H9 (cell line): ENCODE data around the gene SETBP1. TPM values are rescaled to one million over a fixed set of nuclear protein-coding genes. Genes with fewer than 3 reads are reported as not detected.

Experiments used
- DNase-seq: peaks from one replicate; pipeline ENCODE4 v3.0.0-alpha.2; 2017
- H2AFZ ChIP-seq: one replicate; pipeline ENCODE4 v1.6.1; 2013; ENCODE audit warnings: mild to moderate bottlenecking, low read length, control low read depth, moderate library complexity
- H2AK5ac ChIP-seq: 2 replicates; pipeline ENCODE4 v1.6.1; 2013; ENCODE audit warnings: low read length, control low read depth, mixed read lengths; ENCODE audit not compliant: insufficient read length
- H2BK120ac ChIP-seq: one replicate; pipeline ENCODE4 v1.6.1; 2013; ENCODE audit warnings: low read depth, mild to moderate bottlenecking, low read length, control low read depth, inconsistent platforms; ENCODE audit not compliant: poor library complexity, severe bottlenecking
- H2BK12ac ChIP-seq: 2 replicates; pipeline ENCODE4 v1.6.1; 2013; ENCODE audit warnings: low read length, control low read depth, mixed read lengths, low read depth; ENCODE audit not compliant: insufficient read length
- H2BK15ac ChIP-seq: 2 replicates; pipeline ENCODE4 v1.6.1; 2013; ENCODE audit warnings: low read depth, low read length, control low read depth
- H2BK20ac ChIP-seq: one replicate; pipeline ENCODE4 v1.6.1; 2013; ENCODE audit warnings: low read depth, mild to moderate bottlenecking, low read length, control low read depth, inconsistent platforms; ENCODE audit not compliant: poor library complexity, severe bottlenecking
- H2BK5ac ChIP-seq: 2 replicates; pipeline ENCODE4 v1.6.1; 2013; ENCODE audit warnings: low read length, control low read depth, mixed read lengths; ENCODE audit not compliant: insufficient read length
- H3K14ac ChIP-seq: 2 replicates; pipeline ENCODE4 v1.6.1; 2013; ENCODE audit warnings: low read length, control low read depth; ENCODE audit not compliant: insufficient read depth
- H3K18ac ChIP-seq: 2 replicates; pipeline ENCODE4 v1.6.1; 2013; ENCODE audit warnings: low read depth, mild to moderate bottlenecking, mixed read lengths, low read length, control low read depth; ENCODE audit not compliant: insufficient read length
- H3K23ac ChIP-seq: 2 replicates; pipeline ENCODE4 v1.6.1; 2013; ENCODE audit warnings: low read length, control low read depth, mixed read lengths, low read depth; ENCODE audit not compliant: insufficient read length
- H3K23me2 ChIP-seq: 2 replicates; pipeline ENCODE4 v1.6.1; 2013; ENCODE audit warnings: low read depth, mild to moderate bottlenecking, mixed read lengths, low read length, control low read depth; ENCODE audit not compliant: insufficient read length, poor library complexity, severe bottlenecking
- H3K27ac ChIP-seq: 2 replicates; pipeline ENCODE4 v1.5.1; 2013; ENCODE audit warnings: low read length, control low read depth, mixed read lengths, low read depth; ENCODE audit not compliant: insufficient read length
- H3K27me3 ChIP-seq: 2 replicates; pipeline ENCODE4 v1.6.1; 2013; ENCODE audit warnings: low read length, control low read depth, inconsistent platforms; ENCODE audit not compliant: insufficient read depth
- H3K4ac ChIP-seq: 2 replicates; pipeline ENCODE4 v1.6.1; 2013; ENCODE audit warnings: low read depth, mild to moderate bottlenecking, control low read depth, inconsistent platforms, low read length, moderate library complexity
- H3K4me1 ChIP-seq: 2 replicates; pipeline ENCODE4 v1.6.1; 2013; ENCODE audit warnings: low read length, control low read depth, inconsistent platforms; ENCODE audit not compliant: insufficient read depth
- H3K4me2 ChIP-seq: 2 replicates; pipeline ENCODE4 v1.6.1; 2013; ENCODE audit warnings: low read length, control low read depth, mixed read lengths; ENCODE audit not compliant: insufficient read length, insufficient read depth
- H3K56ac ChIP-seq: 2 replicates; pipeline ENCODE4 v1.6.1; 2013; ENCODE audit warnings: low read depth, mild to moderate bottlenecking, mixed read lengths, low read length, control low read depth; ENCODE audit not compliant: insufficient read length
- H3K79me1 ChIP-seq: 2 replicates; pipeline ENCODE4 v1.6.1; 2013; ENCODE audit warnings: low read depth, mild to moderate bottlenecking, moderate library complexity, low read length, control low read depth, inconsistent platforms; ENCODE audit not compliant: insufficient read depth, poor library complexity, severe bottlenecking
- H3K79me2 ChIP-seq: 2 replicates; pipeline ENCODE4 v1.6.1; 2013; ENCODE audit warnings: low read length, control low read depth, inconsistent platforms; ENCODE audit not compliant: insufficient read depth
- H3K9ac ChIP-seq: 2 replicates; pipeline ENCODE4 v1.6.1; 2013; ENCODE audit warnings: low read length, control low read depth, mixed read lengths; ENCODE audit not compliant: insufficient read length; ENCODE audit errors: extremely low read depth
- H3K9me3 ChIP-seq: one replicate; pipeline ENCODE4 v1.6.1; 2013; ENCODE audit warnings: low read depth, low read length, inconsistent platforms; ENCODE audit not compliant: control insufficient read depth
- H3T11ph ChIP-seq: one replicate; pipeline ENCODE4 v1.6.1; 2013; ENCODE audit warnings: mild to moderate bottlenecking, low read length, control low read depth, inconsistent platforms
- H4K20me1 ChIP-seq: one replicate; pipeline ENCODE4 v1.6.1; 2013; ENCODE audit not compliant: control insufficient read depth, insufficient read length, insufficient read depth
- H4K5ac ChIP-seq: 2 replicates; pipeline ENCODE4 v1.6.1; 2013; ENCODE audit warnings: low read depth, mild to moderate bottlenecking, mixed read lengths, low read length, control low read depth; ENCODE audit not compliant: insufficient read length
- H4K8ac ChIP-seq: replicated peaks from 2 replicates; pipeline ENCODE4 v1.6.1; 2013; ENCODE audit warnings: low read length, control low read depth, mixed read lengths, low read depth; ENCODE audit not compliant: insufficient read length
- H4K91ac ChIP-seq: 2 replicates; pipeline ENCODE4 v1.6.1; 2013; ENCODE audit warnings: low read depth, mild to moderate bottlenecking, moderate library complexity, mixed read lengths, low read length, control low read depth; ENCODE audit not compliant: insufficient read length
- H3K27ac Mint-ChIP-seq, 3 experiments: 2 replicates in 2 of 3; 3 replicates in 1 of 3; pipeline ENCODE4 v1.8.0; 2020 to 2021; ENCODE audit warnings: mixed read lengths in 3 of 3, mild to moderate bottlenecking in 1 of 3, moderate library complexity in 1 of 3
- H3K27me3 Mint-ChIP-seq: 2 replicates; pipeline ENCODE4 v1.8.0; 2021; ENCODE audit warnings: low read depth, mild to moderate bottlenecking, moderate library complexity, mixed read lengths
- H3K36me3 Mint-ChIP-seq, 3 experiments: 2 replicates in 2 of 3; 3 replicates in 1 of 3; pipeline ENCODE4 v1.8.0; 2020 to 2021; ENCODE audit warnings: low read depth in 3 of 3, mixed read lengths in 3 of 3; ENCODE audit not compliant: insufficient read depth in 1 of 3
- H3K4me1 Mint-ChIP-seq, 2 experiments: 2 replicates each; pipeline ENCODE4 v1.8.0; 2020; ENCODE audit warnings: mixed read lengths in 2 of 2
- H3K4me3 Mint-ChIP-seq, 2 experiments: 2 replicates in 1 of 2; 3 replicates in 1 of 2; pipeline ENCODE4 v1.8.0; 2020 to 2021; ENCODE audit warnings: mild to moderate bottlenecking in 2 of 2, mixed read lengths in 2 of 2, moderate library complexity in 1 of 2
- H3K9me3 Mint-ChIP-seq, 2 experiments: 2 replicates in 1 of 2; 3 replicates in 1 of 2; pipeline ENCODE4 v1.8.0; 2020; ENCODE audit warnings: mild to moderate bottlenecking in 2 of 2, mixed read lengths in 2 of 2, moderate library complexity in 1 of 2
- WGBS: extraction: QIAGEN DNeasy Blood & Tissue Kit; methylation state at CpG from one replicate; pipeline ENCODE4 v1.1.7; 2013; ENCODE audit warnings: missing lambda C conversion rate, low lambda C conversion rate, mixed read lengths; ENCODE audit not compliant: insufficient read length; ENCODE audit errors: extremely low coverage; 5-methylcytosine and 5-hydroxymethylcytosine counted together
- total RNA-seq: library from RNA; stranded (reverse); gene quantifications from 2 replicates; pipeline ENCODE4 v1.2.1, GENCODE V29; 2021
- TF ChIP-seq, protein P1 (sequence below): fragments of 200-600 bp; sonication (generic); conservative IDR thresholded peaks from 3 replicates; pipeline ENCODE4 v1.8.0; 2021; ENCODE audit warnings: antibody characterized with exemption, mild to moderate bottlenecking

SETBP1 gene
- total RNA-seq, 1 experiment from 2014 or later: 4.6 TPM

- Histone ChIP-seq H3K56ac (no peak overlapping the region), H4K5ac (no peak overlapping the region), H3K4me1 (no peaks in the 10 kb centered on the region), H2BK15ac (no peak overlapping the region), H3K18ac (no peak overlapping the region), H4K8ac (no peak overlapping the region), H2BK20ac (no peak overlapping the region), H3K9ac (no peak overlapping the region), H3K23ac (no peak overlapping the region), H3K27ac (no peak overlapping the region), H2AK5ac (no peak overlapping the region), H2BK120ac (no peak overlapping the region), H3K79me1 (no peaks in the 10 kb centered on the region), H3K79me2 (no peaks in the 10 kb centered on the region), H3T11ph (no peak overlapping the region), H2BK12ac (no peak overlapping the region), H2BK5ac (no peak overlapping the region), H3K14ac (no peak overlapping the region), H3K27me3 (no peaks in the 10 kb centered on the region), H4K91ac (no peak overlapping the region), H2AFZ (no peak overlapping the region), H3K4me2 (no peak overlapping the region), H4K20me1 (no peaks in the 10 kb centered on the region), H3K4ac (no peak overlapping the region), H3K23me2 (no peaks in the 10 kb centered on the region), H3K9me3 (no peaks in the 10 kb centered on the region)
- Mint-ChIP-seq H3K4me3 (no peak overlapping the region), H3K27me3 (no peaks in the 10 kb centered on the region), H3K36me3 (no peaks in the 10 kb centered on the region; a peak in 1 of 7 replicates), H3K27ac (no peak overlapping the region), H3K4me1 (peaks cover 16 to 29% of the 10 kb centered on the region in 2 experiments), H3K9me3 (no peaks in the 10 kb centered on the region)
- no CpG with 5 or more reads among the region's 1 CpG for WGBS
- TF ChIP-seq, protein P1, sequence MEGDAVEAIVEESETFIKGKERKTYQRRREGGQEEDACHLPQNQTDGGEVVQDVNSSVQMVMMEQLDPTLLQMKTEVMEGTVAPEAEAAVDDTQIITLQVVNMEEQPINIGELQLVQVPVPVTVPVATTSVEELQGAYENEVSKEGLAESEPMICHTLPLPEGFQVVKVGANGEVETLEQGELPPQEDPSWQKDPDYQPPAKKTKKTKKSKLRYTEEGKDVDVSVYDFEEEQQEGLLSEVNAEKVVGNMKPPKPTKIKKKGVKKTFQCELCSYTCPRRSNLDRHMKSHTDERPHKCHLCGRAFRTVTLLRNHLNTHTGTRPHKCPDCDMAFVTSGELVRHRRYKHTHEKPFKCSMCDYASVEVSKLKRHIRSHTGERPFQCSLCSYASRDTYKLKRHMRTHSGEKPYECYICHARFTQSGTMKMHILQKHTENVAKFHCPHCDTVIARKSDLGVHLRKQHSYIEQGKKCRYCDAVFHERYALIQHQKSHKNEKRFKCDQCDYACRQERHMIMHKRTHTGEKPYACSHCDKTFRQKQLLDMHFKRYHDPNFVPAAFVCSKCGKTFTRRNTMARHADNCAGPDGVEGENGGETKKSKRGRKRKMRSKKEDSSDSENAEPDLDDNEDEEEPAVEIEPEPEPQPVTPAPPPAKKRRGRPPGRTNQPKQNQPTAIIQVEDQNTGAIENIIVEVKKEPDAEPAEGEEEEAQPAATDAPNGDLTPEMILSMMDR: no peak
- DNase-seq: no peak
These were observed 102.7 kb downstream of the SETBP1 start for GRCh38 chr18:44783371-44783770.
